H1 (cell line): ENCODE measurements around the gene CLPTM1L. TPM values are rescaled to one million over a fixed set of nuclear protein-coding genes. Genes with fewer than 3 reads are reported as not detected.

Experiments used
- ATF3 ChIP-seq: IDR thresholded peaks from 2 replicates; pipeline ENCODE4 v1.6.1; 2011; ENCODE audit warnings: low read depth, mild to moderate bottlenecking, low read length; ENCODE audit not compliant: insufficient read depth
- BCL11A ChIP-seq, 2 experiments: IDR thresholded peaks; one replicate each; pipeline ENCODE4 v1.6.1; 2011; ENCODE audit warnings: low read depth in 2 of 2, low read length in 2 of 2, mild to moderate bottlenecking in 2 of 2
- CHD7 ChIP-seq: fragments of 300-600 bp; sonication (generic); IDR thresholded peaks from 2 replicates; pipeline ENCODE4 v1.7.1; 2012; ENCODE audit warnings: low read length, moderate library complexity, mild to moderate bottlenecking, inconsistent platforms; ENCODE audit not compliant: insufficient replicate concordance
- CREB1 ChIP-seq: IDR thresholded peaks from 2 replicates; pipeline ENCODE4 v1.6.1; 2012; ENCODE audit warnings: inconsistent platforms
- EZH2 ChIP-seq: fragments of 200-600 bp; sonication (generic); IDR thresholded peaks from 2 replicates; pipeline ENCODE4 v1.7.1; 2012; ENCODE audit warnings: low read depth, mild to moderate bottlenecking, moderate library complexity, low read length, inconsistent platforms; ENCODE audit not compliant: severe bottlenecking
- KDM1A ChIP-seq: fragments of 200-600, 300-600 bp; sonication (generic); IDR thresholded peaks from 2 replicates; pipeline ENCODE4 v1.7.1; 2016; ENCODE audit warnings: mild to moderate bottlenecking, low read length, borderline replicate concordance
- NANOG ChIP-seq: IDR thresholded peaks from 2 replicates; pipeline ENCODE4 v1.6.1; 2011; ENCODE audit warnings: low read length, low read depth, mild to moderate bottlenecking, inconsistent platforms; ENCODE audit not compliant: insufficient read depth, poor library complexity, severe bottlenecking
- NRF1 ChIP-seq: IDR thresholded peaks from 2 replicates; pipeline ENCODE4 v1.6.1; 2011; ENCODE audit warnings: mild to moderate bottlenecking, low read depth, low read length, improper control_type of control experiment
- POU5F1 ChIP-seq: IDR thresholded peaks from 2 replicates; pipeline ENCODE4 v1.6.1; 2011; ENCODE audit warnings: low read depth, mild to moderate bottlenecking, low read length, moderate library complexity
- SRF ChIP-seq: IDR thresholded peaks from 2 replicates; pipeline ENCODE4 v1.6.1; 2011; ENCODE audit warnings: mild to moderate bottlenecking, low read depth, low read length, moderate library complexity
- SUZ12 ChIP-seq: fragments of 200-600 bp; sonication (generic); IDR thresholded peaks from 2 replicates; pipeline ENCODE4 v1.6.1; 2012; ENCODE audit warnings: mild to moderate bottlenecking, inconsistent platforms, low read length, moderate library complexity, mixed read lengths
- TCF12 ChIP-seq: IDR thresholded peaks from 2 replicates; pipeline ENCODE4 v1.6.1; 2011; ENCODE audit warnings: low read depth, mild to moderate bottlenecking, low read length
- polyA plus RNA-seq, 7 experiments: library from polyadenylated mRNA; depleted of rRNA in 3 of 7; stranded (reverse) in 5 of 7; unstranded in 2 of 7; fragments of >200 nt in 5 of 7; fragments of 200-250 nt in 2 of 7; gene quantifications; 1 replicate in 5 of 7; 2 replicates in 1 of 7; 4 replicates in 1 of 7; pipeline versions ENCODE4 v1.2.1 to v1.2.3, GENCODE V29; 2011 to 2013; ENCODE audit warnings: missing spikeins in 2 of 7, mixed read lengths in 2 of 7
- total RNA-seq: library from RNA; stranded (reverse); fragmentation: NEBNext Ultra II Directional; extraction: Animal tissue kit (Norgen Biotek cat#: 25700); gene quantifications from 2 replicates; pipeline ENCODE4 v1.2.1, GENCODE V29; 2021

The CLPTM1L gene
- total and polyA plus RNA-seq, 2 of the 8 experiments (the other 6 are each of a cell fraction or from before 2014, with no cell fraction given), result 102 to 119 TPM

- no peak for TF ChIP-seq CHD7
- no peak for TF ChIP-seq BCL11A (IDR thresholded peaks at IDR 0.05; ENCODE audit: low read depth in 2 of 2, low read length in 2 of 2)
- no peak for TF ChIP-seq NRF1
- no peak for TF ChIP-seq ATF3
- TF ChIP-seq POU5F1, result no peak
- TF ChIP-seq TCF12, result no peak
- peak; percentile 60 for TF ChIP-seq CREB1
- no peak for TF ChIP-seq SUZ12
- no peak for TF ChIP-seq SRF
- no peak for TF ChIP-seq KDM1A
- TF ChIP-seq EZH2, result peak; percentile 33
- TF ChIP-seq NANOG, result no peak
Measured at GRCh38 chr5:1386274-1386717, 41.4 kb upstream of the CLPTM1L start (continued).
